ENCODE measurements around the gene SLC52A1. TPM values are rescaled to one million over a fixed set of nuclear protein-coding genes. Genes with fewer than 3 reads are reported as not detected.
"Not testable (repeated sequence)": the region's sequence is repeated elsewhere in the genome, so short reads cannot be mapped to it uniquely, and the experiment has no call there.

SLC52A1 gene
- total RNA-seq, 4 donors from 2014 or later: 12.9 to 50.8 (median 45.3) TPM; not detected in 1

- H3K36me3 ChIP-seq: no peaks in the 10 kb centered on the region
- H3K4me1 ChIP-seq: peaks cover 0 to 9% (median 3%) of the 10 kb centered on the region in 4 donors
- no peaks in the 10 kb centered on the region for H3K9me3 ChIP-seq
- H3K4me3 ChIP-seq: peak overlapping the region; percentile 50 to 78 (median 54)
- no peak for TF ChIP-seq POLR2A (IDR thresholded peaks at IDR 0.05)
- peak; percentile 83 to 95 (median 89) for TF ChIP-seq CTCF (IDR thresholded peaks at IDR 0.05)
- H3K27ac ChIP-seq: peak overlapping the region; percentile 70 to 79 (median 76)
- DNase-seq: peak; percentile 81 to 94 (median 83)
- H3K27me3 ChIP-seq: no peaks in the 10 kb centered on the region
Observed at GRCh38 chr17:5031365-5032082, 3.7 kb downstream of the SLC52A1 start.

DNA sequence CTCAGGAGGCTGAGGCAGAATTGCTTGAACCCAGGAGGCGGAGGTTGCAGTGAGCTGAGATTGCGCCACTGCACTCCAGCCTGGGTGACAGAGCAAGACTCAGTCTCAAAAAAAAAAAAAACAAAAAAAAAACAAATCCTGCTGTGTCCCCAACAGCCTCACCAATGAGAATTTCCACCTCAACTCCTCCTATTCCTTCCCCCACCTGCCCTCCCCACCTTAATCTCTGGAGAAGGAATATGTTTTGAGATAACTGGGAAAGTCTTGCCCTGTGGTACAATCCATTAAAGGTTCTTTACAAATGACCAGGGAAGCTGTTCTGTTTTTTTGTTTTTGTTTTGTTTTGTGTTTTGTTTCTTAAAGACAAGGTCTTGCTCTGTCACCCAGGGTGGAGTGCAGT lies 5.1 kb downstream of the SLC52A1 start:
- H3K36me3 ChIP-seq, H3K4me3 ChIP-seq, H3K27me3 ChIP-seq, H3K9me3 ChIP-seq, H3K27ac ChIP-seq, H3K4me1 ChIP-seq, DNase-seq: not testable (repeated sequence)

DNA sequence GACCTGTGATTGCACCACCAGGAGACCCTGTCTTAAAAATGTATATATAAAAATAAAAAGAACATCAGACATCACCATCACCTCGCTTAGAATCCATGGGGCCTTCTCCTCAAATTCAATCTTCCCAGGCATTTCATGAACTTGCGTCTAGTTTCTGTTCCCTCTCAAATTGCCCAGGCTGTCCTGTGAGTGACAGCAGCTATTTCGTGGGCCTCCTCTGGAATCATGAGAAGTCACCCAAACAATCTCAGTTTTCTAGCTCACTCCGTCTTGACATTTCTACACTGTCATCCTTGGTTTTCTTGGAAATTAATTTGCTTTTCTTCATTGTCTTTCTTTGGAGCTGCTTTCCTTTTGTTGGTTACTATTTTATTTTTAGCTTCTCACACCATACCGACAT lies 7.3 kb downstream of the SLC52A1 start:
- no peak overlapping the region for H3K27ac ChIP-seq
- no peak for DNase-seq
- TF ChIP-seq POLR2A (IDR thresholded peaks at IDR 0.05) (no peak), CTCF (IDR thresholded peaks at IDR 0.05) (no peak)
- H3K9me3 ChIP-seq: no peaks in the 10 kb centered on the region
- H3K4me1 ChIP-seq: peaks cover 0 to 7% (median 0%) of the 10 kb centered on the region in 4 donors
- no peaks in the 10 kb centered on the region for H3K27me3 ChIP-seq
- no peak overlapping the region for H3K4me3 ChIP-seq
- H3K36me3 ChIP-seq: peaks cover 0 to 14% (median 0%) of the 10 kb centered on the region in 3 donors

DNA sequence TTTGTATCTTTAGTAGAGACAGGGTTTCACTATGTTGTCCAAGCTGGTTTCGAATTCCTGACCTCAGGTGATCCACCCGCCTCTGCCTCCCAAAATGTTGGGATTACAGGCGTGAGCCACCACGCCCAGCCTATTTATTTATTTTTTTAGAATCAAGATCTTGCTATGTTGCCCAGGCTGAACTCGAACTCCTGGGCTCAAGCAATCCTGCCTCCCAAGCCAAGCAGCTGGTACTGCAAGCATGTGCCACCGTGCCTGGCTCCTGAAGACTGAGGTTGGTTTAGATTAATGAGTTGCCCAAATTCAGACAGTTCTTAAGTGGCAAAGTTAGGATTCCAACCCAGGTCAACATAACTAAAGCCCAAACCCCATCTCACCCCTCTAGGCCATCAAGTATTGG lies 7.9 kb downstream of the SLC52A1 start:
- H3K9me3 ChIP-seq: no peaks in the 10 kb centered on the region
- H3K36me3 ChIP-seq: peaks cover 0 to 20% (median 0%) of the 10 kb centered on the region in 3 donors
- no peak for DNase-seq
- TF ChIP-seq POLR2A (IDR thresholded peaks at IDR 0.05) (no peak), CTCF (IDR thresholded peaks at IDR 0.05) (no peak)
- H3K27me3 ChIP-seq: no peaks in the 10 kb centered on the region
- H3K4me1 ChIP-seq: peaks cover 0 to 7% (median 0%) of the 10 kb centered on the region in 4 donors
- H3K27ac ChIP-seq: no peak overlapping the region
- H3K4me3 ChIP-seq: no peak overlapping the region

DNA sequence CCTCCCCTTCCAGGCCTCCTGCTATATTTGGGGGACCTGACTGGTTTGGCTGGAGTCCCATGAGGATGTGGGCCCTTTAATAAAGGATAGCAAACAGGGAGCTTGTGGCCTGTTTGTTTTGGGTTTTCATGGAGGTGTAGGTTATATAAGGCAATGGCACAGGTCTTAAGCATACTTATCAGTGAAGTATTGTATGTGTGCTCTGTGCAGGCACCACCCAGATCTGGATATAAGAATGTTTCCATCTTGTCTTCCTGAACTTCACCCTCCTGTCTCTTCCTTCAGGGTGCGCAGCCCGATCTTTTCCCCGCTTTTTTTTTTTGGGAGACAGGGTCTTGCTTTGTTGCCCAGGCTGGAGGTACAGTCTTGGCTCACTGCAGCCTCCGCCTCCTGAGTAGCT lies 10.6 kb downstream of the SLC52A1 start:
- TF ChIP-seq CTCF (IDR thresholded peaks at IDR 0.05): no peak
- TF ChIP-seq POLR2A (IDR thresholded peaks at IDR 0.05): no peak
- DNase-seq: no peak
- Histone ChIP-seq H3K4me3 (no peak overlapping the region), H3K9me3 (no peaks in the 10 kb centered on the region), H3K27me3 (no peaks in the 10 kb centered on the region), H3K4me1 (no peaks in the 10 kb centered on the region), H3K36me3 (peaks cover 0 to 46% (median 0%) of the 10 kb centered on the region in 3 donors), H3K27ac (no peak overlapping the region)

DNA sequence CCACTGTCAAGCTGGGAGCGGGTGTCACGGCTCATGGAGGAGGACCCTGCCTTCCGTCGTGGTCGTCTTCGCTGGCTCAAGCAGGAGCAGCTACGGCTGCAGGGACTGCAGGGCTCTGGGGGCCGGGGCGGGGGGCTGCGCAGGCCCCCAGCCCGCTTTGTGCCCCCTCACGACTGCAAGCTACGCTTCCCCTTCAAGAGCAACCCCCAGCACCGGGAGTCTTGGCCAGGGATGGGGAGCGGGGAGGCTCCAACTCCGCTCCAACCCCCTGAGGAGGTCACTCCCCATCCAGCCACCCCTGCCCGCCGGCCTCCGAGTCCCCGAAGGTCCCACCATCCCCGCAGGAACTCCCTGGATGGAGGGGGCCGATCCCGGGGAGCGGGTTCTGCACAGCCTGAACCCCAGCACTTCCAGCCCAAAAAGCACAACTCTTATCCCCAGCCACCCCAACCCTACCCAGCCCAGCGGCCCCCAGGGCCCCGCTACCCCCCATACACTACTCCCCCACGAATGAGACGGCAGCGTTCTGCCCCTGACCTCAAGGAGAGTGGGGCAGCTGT lies 11.6 kb downstream of the SLC52A1 start:
- Histone ChIP-seq H3K36me3 (peaks cover 0 to 55% (median 0%) of the 10 kb centered on the region in 3 donors), H3K4me3 (no peak overlapping the region), H3K9me3 (no peaks in the 10 kb centered on the region), H3K27ac (no peak overlapping the region), H3K27me3 (no peaks in the 10 kb centered on the region), H3K4me1 (no peaks in the 10 kb centered on the region)
- no peak for TF ChIP-seq CTCF (IDR thresholded peaks at IDR 0.05)
- no peak for TF ChIP-seq POLR2A (IDR thresholded peaks at IDR 0.05)
- DNase-seq: no peak
